ENCODE measurements around the gene ENPEP.

ENPEP gene

GRCh38 chr4:110610620-110610939, 134.6 kb downstream of the ENPEP start:
- DNase-seq (ENCODE audit: low read depth) = no peak

GRCh38 chr4:110610940-110611831, 135.2 kb downstream of the ENPEP start:
- DNase-seq (ENCODE audit: low read depth) = no peak

- DNase-seq (ENCODE audit: low read depth) = no peak
These were observed 136.1 kb downstream of the ENPEP start for GRCh38 chr4:110611968-110612447.

DNA sequence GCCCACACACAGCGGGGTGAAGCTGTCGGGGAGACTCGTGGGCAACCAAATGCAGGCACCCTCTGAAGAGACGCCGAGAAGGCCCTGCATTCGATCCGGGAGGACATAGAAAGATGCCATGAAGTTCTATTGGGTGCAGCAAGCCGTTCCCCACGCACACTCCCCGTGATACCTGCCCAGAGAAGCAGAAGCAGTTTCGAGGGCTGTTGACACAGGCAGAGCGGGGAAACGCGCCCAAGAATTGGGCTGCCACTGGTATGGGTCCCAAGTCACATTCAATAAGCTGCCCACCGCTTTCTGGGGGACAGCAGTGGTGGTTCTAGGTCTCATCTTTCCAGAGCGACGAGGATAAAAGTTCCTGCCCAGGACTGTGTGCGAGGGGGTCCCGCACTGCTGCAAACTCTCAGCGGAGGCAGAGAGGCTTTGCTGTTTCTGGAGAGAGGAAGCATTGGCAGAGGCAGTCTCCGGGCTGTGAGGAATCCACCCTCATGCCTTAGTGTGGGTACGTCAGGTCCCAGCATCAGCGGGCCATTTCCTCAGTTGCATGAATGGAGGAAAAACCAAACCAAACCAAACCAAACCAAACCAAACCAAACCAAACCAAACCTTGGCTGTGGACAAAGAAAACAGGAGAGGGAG, 136.8 kb downstream of the ENPEP start:
- no peak for DNase-seq (ENCODE audit: low read depth)

DNA sequence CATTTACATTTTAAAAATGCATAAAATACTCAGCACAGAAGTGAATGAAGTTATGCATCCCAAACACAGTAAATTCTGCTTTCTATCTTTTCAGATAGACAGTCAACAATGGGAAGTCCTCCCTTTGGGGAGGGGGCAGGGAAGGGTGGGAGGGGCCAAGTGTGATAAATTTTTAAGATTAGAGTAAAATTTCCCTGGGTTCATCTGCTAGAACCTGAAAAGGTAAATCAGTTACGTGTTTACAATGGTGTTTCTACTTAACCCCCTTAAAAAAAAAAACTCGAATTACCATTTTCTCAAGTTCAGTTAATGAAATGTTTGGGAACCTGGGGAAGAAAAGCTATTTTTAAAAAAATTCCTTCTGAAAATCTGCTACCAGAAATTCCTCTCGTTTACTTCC, 137.8 kb downstream of the ENPEP start:
- DNase-seq (ENCODE audit: low read depth) = no peak

DNA sequence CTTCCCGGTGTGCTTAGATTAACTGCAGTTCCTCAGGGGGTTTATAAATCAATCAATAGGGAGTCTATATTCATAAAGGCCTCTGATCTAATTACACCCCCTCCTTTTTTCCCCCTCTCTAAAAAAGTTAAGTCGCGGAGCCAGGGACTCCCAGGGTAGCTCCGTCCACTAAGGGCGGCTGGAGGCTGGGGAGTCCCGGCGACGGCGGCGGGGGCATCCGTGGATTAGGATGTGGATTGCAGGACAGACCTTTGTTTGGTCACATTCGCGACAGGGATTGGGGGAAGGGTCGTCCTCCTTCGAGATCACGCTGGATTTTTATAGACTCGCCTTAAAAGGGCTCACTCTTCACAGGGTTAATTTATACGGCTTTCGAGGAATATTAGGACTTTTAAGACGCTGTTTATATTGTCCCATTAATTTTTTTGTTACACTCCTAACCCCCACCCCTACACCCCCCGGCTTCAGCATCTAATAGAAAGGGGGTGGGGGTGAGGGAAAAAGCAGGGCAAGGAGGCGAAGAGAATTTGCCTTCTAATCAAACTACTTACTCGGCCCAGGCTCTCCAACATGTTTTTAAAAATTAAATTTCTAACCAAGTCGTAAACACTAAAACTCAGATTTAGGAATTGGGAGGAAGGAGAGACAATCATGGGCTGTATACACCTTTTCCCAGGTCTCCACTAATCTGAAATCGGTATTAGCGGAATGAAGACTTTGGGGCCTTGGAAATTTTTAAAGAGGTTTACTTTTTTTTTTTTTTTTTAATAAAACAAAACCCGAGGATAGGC, 138.4 kb downstream of the ENPEP start:
- DNase-seq (ENCODE audit: low read depth) = no peak

Measured in EH (cell line).